IMR-90 (cell line): ENCODE data around the gene FOXL3. TPM values are rescaled to one million over a fixed set of nuclear protein-coding genes. Genes with fewer than 3 reads are reported as not detected.

Experiments
- ATAC-seq: fragments of 200-7000 bp; cut with Tn5 transposase; 2 replicates; pipeline ENCODE4 v1.9.1; 2020; ENCODE audit warnings: low read depth, mild to moderate bottlenecking, moderate library complexity
- BruUV-seq: library from RNA; stranded (reverse); fragments of 400-500 nt; replicated peaks from 2 replicates; lab custom pipeline; 2021; lab: Mats Ljungman, UMichigan
- CTCF ChIA-PET: fragments of 300-600 bp; formaldehyde crosslinking; extraction: SDS; loops from one replicate; lab custom pipeline; 2021; ENCODE audit warnings: antibody characterized with exemption; lab: Yijun Ruan, JAX
- POLR2A ChIA-PET: fragments of 300-600 bp; sonication (Branson Sonifier 250); formaldehyde crosslinking; loops from one replicate; lab custom pipeline; 2022; ENCODE audit warnings: antibody characterized with exemption; ENCODE audit not compliant: unreplicated experiment; lab: Charles Lee
- DNase-seq: peaks from one replicate; pipeline ENCODE4 v3.0.0; 2013
- H2AFZ ChIP-seq: replicated peaks from 2 replicates; pipeline ENCODE3; 2013; ENCODE audit warnings: low read length, mild to moderate bottlenecking; ENCODE audit not compliant: poor library complexity
- H2AK5ac ChIP-seq: 2 replicates; pipeline ENCODE4 v1.6.1; 2013; ENCODE audit warnings: low read depth, low read length, inconsistent platforms
- H2AK9ac ChIP-seq: replicated peaks from 2 replicates; pipeline ENCODE3; 2013; ENCODE audit warnings: mild to moderate bottlenecking, low read depth, low read length, moderate library complexity; ENCODE audit not compliant: poor library complexity
- H2BK120ac ChIP-seq: 2 replicates; pipeline ENCODE4 v1.6.1; 2013; ENCODE audit warnings: low read depth, low read length, inconsistent platforms
- H2BK15ac ChIP-seq: 3 replicates; pipeline ENCODE4 v1.6.1; 2013; ENCODE audit warnings: low read depth, low read length, inconsistent platforms
- H2BK20ac ChIP-seq: 2 replicates; pipeline ENCODE4 v1.6.1; 2013; ENCODE audit warnings: low read depth, mild to moderate bottlenecking, inconsistent platforms, low read length, moderate library complexity
- H2BK5ac ChIP-seq: 2 replicates; pipeline ENCODE4 v1.6.1; 2013; ENCODE audit warnings: mild to moderate bottlenecking, low read depth, low read length, inconsistent platforms; ENCODE audit not compliant: poor library complexity, severe bottlenecking
- H3K14ac ChIP-seq: replicated peaks from 2 replicates; pipeline ENCODE4 v1.6.1; 2013; ENCODE audit warnings: low read depth, low read length, inconsistent platforms
- H3K18ac ChIP-seq: 2 replicates; pipeline ENCODE4 v1.6.1; 2013; ENCODE audit warnings: low read depth, low read length, control low read depth
- H3K23ac ChIP-seq: 2 replicates; pipeline ENCODE4 v1.6.1; 2013; ENCODE audit warnings: low read depth, low read length, inconsistent platforms
- H3K27ac ChIP-seq: 2 replicates; pipeline ENCODE4 v1.5.1; 2013; ENCODE audit warnings: mild to moderate bottlenecking, control low read depth, low read length; ENCODE audit not compliant: insufficient read depth
- H3K27me3 ChIP-seq: 2 replicates; pipeline ENCODE4 v1.6.1; 2013; ENCODE audit warnings: low read length; ENCODE audit not compliant: control insufficient read depth, insufficient read depth
- H3K36me3 ChIP-seq: 2 replicates; pipeline ENCODE4 v1.6.1; 2013; ENCODE audit warnings: low read length, mixed read lengths; ENCODE audit not compliant: control insufficient read depth, insufficient read depth
- H3K4ac ChIP-seq: 2 replicates; pipeline ENCODE4 v1.6.1; 2013; ENCODE audit warnings: low read depth, low read length, inconsistent platforms
- H3K4me1 ChIP-seq: 2 replicates; pipeline ENCODE4 v1.6.1; 2013; ENCODE audit warnings: low read length, mixed read lengths; ENCODE audit not compliant: control insufficient read depth, insufficient read depth
- H3K4me2 ChIP-seq: 2 replicates; pipeline ENCODE4 v1.6.1; 2013; ENCODE audit warnings: low read depth, mild to moderate bottlenecking, control low read depth, low read length, moderate library complexity
- H3K4me3 ChIP-seq: 2 replicates; pipeline ENCODE4 v1.5.1; 2013; ENCODE audit warnings: low read depth, mild to moderate bottlenecking, control low read depth, low read length, moderate library complexity; ENCODE audit not compliant: insufficient read depth
- H3K56ac ChIP-seq: 2 replicates; pipeline ENCODE4 v1.6.1; 2013; ENCODE audit warnings: low read length, inconsistent platforms; ENCODE audit not compliant: insufficient read depth; ENCODE audit errors: extremely low read depth
- H3K79me1 ChIP-seq, 2 experiments: 2 replicates each; pipeline ENCODE4 v1.6.1; 2013; ENCODE audit warnings: low read length in 2 of 2, inconsistent platforms in 1 of 2, low read depth in 1 of 2
- H3K9ac ChIP-seq: 2 replicates; pipeline ENCODE4 v1.6.1; 2013; ENCODE audit warnings: low read depth, low read length, control low read depth
- H3K9me1 ChIP-seq: 2 replicates; pipeline ENCODE4 v1.6.1; 2013; ENCODE audit warnings: low read length, inconsistent platforms; ENCODE audit not compliant: insufficient read depth
- H3K9me3 ChIP-seq: 2 replicates; pipeline ENCODE4 v1.6.1; 2013; ENCODE audit warnings: low read length; ENCODE audit not compliant: control insufficient read depth, insufficient read depth
- H4K20me1 ChIP-seq: 2 replicates; pipeline ENCODE4 v1.6.1; 2013; ENCODE audit warnings: low read length, inconsistent platforms; ENCODE audit not compliant: insufficient read depth
- H4K5ac ChIP-seq: 2 replicates; pipeline ENCODE4 v1.6.1; 2013; ENCODE audit warnings: mild to moderate bottlenecking, low read depth, low read length, control low read depth
- H4K8ac ChIP-seq, 2 experiments: 2 replicates each; pipeline ENCODE4 v1.6.1; 2013; ENCODE audit warnings: low read depth in 2 of 2, low read length in 2 of 2, control low read depth in 1 of 2, inconsistent platforms in 1 of 2
- H4K91ac ChIP-seq: 2 replicates; pipeline ENCODE4 v1.6.1; 2013; ENCODE audit warnings: low read depth, low read length, inconsistent platforms; ENCODE audit not compliant: insufficient read depth
- CEBPB ChIP-seq: IDR thresholded peaks from 2 replicates; pipeline ENCODE4 v1.6.1; 2012; ENCODE audit warnings: low read depth, low read length, improper control_type of control experiment
- FOS ChIP-seq: fragments of 150-350 bp; IDR thresholded peaks from 2 replicates; pipeline ENCODE4 v1.6.1; 2016; ENCODE audit warnings: low read depth, low read length
- MAZ ChIP-seq: IDR thresholded peaks from 2 replicates; pipeline ENCODE4 v1.6.1; 2012; ENCODE audit warnings: low read depth, mild to moderate bottlenecking, low read length, improper control_type of control experiment, moderate library complexity, borderline replicate concordance
- RAD21 ChIP-seq: IDR thresholded peaks from 2 replicates; pipeline ENCODE4 v1.6.1; 2012; ENCODE audit warnings: low read length, improper control_type of control experiment
- WGBS, 2 experiments: methylation state at CpG; one replicate each; pipeline versions ENCODE4 v1.1.5 to v1.1.7; 2013; ENCODE audit warnings: missing lambda C conversion rate in 2 of 2; ENCODE audit not compliant: insufficient read length in 1 of 2; ENCODE audit errors: extremely low coverage in 2 of 2; 5-methylcytosine and 5-hydroxymethylcytosine counted together
- dilution Hi-C: fragments of 300-500 bp; cut with HindIII; formaldehyde crosslinking; loops from one replicate; pipeline ENCODE4 v1.14.3; 2018; ENCODE audit warnings: low sequenced_read_pairs; ENCODE audit not compliant: unreplicated experiment
- in situ Hi-C: fragments of 300-500 bp; cut with MboI; formaldehyde crosslinking; loops from 3 replicates; pipeline ENCODE4 v1.14.3; 2019; ENCODE audit warnings: low sequenced_read_pairs, inconsistent platforms, mixed read lengths
- intact Hi-C: fragments of 100-400 bp; cut with micrococcal nuclease; formaldehyde crosslinking; loops from 2 replicates; pipeline ENCODE4 v1.10.0; 2022
- polyA plus RNA-seq, 3 experiments: library from polyadenylated mRNA; depleted of rRNA; stranded (reverse); fragments of >200 nt; gene quantifications; 2 replicates each; pipeline ENCODE4 v1.2.3, GENCODE V29; 2012; ENCODE audit warnings: low replicate concordance in 1 of 3
- total RNA-seq: library from RNA; depleted of rRNA; stranded (reverse); fragments of >200 nt; gene quantifications from 2 replicates; pipeline ENCODE4 v1.2.3, GENCODE V29; 2012

The FOXL3 gene
- total and polyA plus RNA-seq, 2 of the 4 experiments (the other 2 are of a cell fraction), result not detected

- no TSS peak for BruUV-seq
- no peak overlapping the region for H3K9ac ChIP-seq
- no peak overlapping the region for H3K27ac ChIP-seq
- no peak overlapping the region for H4K91ac ChIP-seq
- H3K9me1 ChIP-seq, result no peaks in the 10 kb centered on the region
- no peak overlapping the region for H2AFZ ChIP-seq
- intact Hi-C loops (no loop called here), dilution Hi-C loops (no loop called here), in situ Hi-C loops (no loop called here)
- H3K56ac ChIP-seq, result no peak overlapping the region
- H3K36me3 ChIP-seq, result no peaks in the 10 kb centered on the region
- no peak overlapping the region for H3K4me2 ChIP-seq
- no peaks in the 10 kb centered on the region for H3K79me1 ChIP-seq
- CTCF ChIA-PET, result no interaction called here
- no peak overlapping the region for H2BK20ac ChIP-seq
- TF ChIP-seq CEBPB (no peak), MAZ (no peak), FOS (no peak), RAD21 (no peak)
- no peak overlapping the region for H2BK5ac ChIP-seq
- no peak overlapping the region for H3K18ac ChIP-seq
- no peaks in the 10 kb centered on the region for H3K4me1 ChIP-seq
- ATAC-seq, result no peak
- H2BK15ac ChIP-seq, result no peak overlapping the region
- POLR2A ChIA-PET, result no interaction called here
- DNase-seq, result no peak
- H2AK9ac ChIP-seq, result no peak overlapping the region
- H4K20me1 ChIP-seq, result no peaks in the 10 kb centered on the region; the same call in 1 of the 2 replicates
- WGBS, 2 experiments, result 76% methylated on average over 15 of the region's 31 CpGs; no CpG with 5 or more reads in 1 of the 2 experiments
- H4K5ac ChIP-seq, result no peak overlapping the region
- H2BK120ac ChIP-seq, result no peak overlapping the region
- H3K27me3 ChIP-seq, result peaks cover 29% of the 10 kb centered on the region
- H3K9me3 ChIP-seq, result no peaks in the 10 kb centered on the region
- no peak overlapping the region for H2AK5ac ChIP-seq
- no peak overlapping the region for H3K23ac ChIP-seq
- H3K4ac ChIP-seq, result no peak overlapping the region
- H3K14ac ChIP-seq, result no peak overlapping the region
- no peak overlapping the region for H4K8ac ChIP-seq
- no peak overlapping the region for H3K4me3 ChIP-seq
These were observed 48.5 kb downstream of the FOXL3 start for GRCh38 chr7:338295-339061.
